HG03025 (cell line): ENCODE data around the gene LRMDA.

ENCODE experiments used
- ATAC-seq: cut with Tn5 transposase; IDR thresholded peaks from one replicate; pipeline ENCODE4 v1.9.1; 2021; ENCODE audit warnings: mild to moderate bottlenecking, moderate library complexity; ENCODE audit not compliant: unreplicated experiment, low FRiP score

Gene LRMDA

DNA sequence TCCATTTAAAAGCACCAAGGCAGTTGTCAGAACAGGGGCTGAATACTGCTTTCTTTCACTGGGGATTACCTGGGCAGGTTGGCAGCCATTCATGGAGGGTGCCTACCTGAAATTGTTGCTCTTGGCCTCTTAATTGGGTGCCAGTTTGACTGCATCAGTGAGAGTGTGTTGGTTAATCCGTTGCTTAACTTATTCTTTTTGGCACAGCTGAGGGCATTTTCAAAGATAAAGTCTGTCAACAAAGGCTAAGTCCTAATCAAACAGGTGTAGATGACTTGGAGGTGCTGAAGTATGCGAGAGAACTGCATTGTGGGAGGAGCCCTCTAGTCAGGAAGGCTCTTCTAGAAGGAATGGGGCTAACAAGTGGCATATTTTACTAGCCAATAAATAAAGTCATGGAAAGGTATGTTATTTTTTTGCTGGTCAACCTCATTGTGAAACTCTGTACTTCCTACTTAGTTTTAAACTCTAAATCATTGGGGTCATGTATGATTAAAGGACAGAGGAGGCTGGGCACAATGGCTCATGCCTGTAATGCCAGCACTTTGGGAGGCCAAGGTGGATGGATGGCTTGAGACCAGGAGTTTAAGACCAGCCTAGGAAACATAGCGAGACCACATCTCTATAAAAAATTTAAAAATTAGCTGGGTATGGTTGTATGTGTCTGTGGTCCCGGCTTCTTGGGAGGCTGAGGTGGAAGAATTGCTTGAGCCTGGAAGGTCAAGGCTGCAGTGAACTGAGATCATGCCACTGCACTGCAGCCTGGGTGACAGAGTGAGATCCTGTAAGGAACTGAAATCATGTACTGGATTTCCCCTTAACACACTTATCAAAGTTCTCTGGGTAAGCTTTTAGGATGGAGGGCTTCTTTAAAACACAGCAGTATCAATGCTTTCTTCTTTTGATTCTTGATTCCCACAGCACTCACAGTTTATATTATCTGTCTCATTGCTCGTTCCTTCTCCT lies 134.1 kb downstream of the LRMDA start:
- ATAC-seq, result no peak

- ATAC-seq, result no peak
Measured at GRCh38 chr10:75568450-75569130, 137.2 kb downstream of the LRMDA start.

GRCh38 chr10:75569506-75569905 lies 138.1 kb downstream of the LRMDA start:
- ATAC-seq, result no peak

DNA sequence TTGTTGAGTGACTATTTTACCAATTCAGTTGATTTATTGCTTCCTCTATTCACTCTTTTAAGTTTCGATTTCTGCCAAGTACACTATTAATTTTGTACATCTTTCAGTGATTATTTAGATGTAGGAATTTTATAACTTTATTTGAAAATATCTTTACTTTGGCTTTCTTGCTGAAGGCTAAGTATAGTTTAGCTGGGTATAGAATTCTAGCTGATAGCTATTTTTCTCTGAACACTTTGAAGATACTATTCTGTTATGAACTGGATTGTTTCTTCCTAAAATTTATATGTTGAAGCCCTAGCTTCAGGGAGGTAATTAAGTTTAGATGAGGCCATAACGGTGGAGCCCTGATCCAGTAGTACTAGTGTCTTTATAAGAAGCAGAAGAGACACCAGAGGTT lies 141.1 kb downstream of the LRMDA start:
- no peak for ATAC-seq

DNA sequence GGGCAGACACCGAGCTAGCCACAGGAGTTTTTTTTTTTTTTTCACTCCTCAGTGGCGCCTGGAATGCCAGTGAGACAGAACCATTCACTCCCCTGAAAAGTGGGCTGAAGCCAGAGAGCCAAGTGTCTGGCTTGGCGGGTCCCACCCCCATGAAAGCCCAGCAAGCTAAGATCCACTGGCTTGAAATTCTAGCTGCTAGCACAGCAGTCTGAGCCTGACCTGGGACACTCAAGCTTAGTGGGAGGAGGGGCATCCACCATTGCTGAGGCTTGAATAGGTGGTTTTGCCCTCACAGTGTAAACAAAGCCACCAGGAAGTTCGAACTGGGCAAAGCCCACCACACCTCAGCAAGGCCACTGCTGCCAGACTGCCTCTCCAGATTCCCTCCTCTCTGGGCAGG lies 144.5 kb downstream of the LRMDA start:
- ATAC-seq, result no peak

DNA sequence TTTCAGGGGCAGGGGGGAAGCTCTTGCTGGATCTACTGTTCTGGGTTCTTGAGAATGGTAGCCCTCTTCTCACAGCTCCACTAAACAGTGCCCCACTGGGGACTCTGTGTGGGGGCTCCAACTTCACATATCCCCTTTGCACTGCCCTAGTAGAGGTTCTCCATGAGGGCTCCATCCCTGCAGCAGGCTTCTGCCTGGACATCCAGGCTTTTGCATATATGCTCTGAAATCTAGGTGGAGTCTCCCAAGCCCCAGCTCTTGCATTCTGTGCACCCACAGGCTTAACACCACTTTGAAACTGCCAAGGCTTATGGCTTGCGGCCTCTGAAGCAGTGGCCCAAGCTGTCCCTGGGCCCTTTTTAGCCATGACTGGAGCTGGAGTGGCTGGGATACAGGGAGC lies 150.7 kb downstream of the LRMDA start:
- no peak for ATAC-seq

DNA sequence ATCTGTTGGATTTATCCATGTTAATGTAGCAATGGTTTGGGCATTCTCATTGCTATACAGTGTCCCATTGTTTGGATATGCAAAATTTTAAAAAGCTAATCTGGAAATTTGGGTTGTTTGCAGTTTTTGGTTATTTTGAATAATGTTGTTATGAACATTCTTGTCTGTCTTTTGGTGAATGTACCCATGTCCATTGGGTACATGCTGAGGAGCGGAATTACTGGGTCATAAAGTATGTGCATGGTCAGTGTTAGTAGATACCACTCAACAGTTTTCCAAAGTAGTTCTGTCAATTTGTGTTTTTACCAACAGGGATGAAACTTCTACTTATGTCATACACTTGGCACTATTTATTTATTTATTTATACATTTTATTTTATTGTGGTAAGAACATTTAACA lies 153.9 kb downstream of the LRMDA start:
- no peak for ATAC-seq

- no peak for ATAC-seq
Measured at GRCh38 chr10:75586814-75587213, 155.4 kb downstream of the LRMDA start.

DNA sequence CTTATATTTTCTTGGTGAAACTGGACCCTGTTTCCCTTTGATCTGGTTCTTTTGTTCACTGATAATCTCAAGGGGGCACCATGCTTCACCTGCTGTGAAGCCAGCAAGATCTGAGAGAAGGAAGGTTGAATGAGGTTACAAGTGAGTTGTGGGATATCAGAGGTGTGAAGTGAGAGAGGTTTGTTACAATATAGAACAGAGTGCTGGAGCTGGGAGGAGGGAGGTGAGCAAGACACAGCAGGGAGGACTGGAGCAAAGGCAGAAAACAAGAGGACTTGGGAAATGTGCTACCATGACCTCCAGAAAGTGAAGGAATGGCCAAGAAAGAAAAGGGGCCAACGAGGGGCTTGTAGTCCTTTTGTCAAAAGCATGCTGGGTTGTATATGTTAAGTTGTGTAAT lies 156.6 kb downstream of the LRMDA start:
- no peak for ATAC-seq

DNA sequence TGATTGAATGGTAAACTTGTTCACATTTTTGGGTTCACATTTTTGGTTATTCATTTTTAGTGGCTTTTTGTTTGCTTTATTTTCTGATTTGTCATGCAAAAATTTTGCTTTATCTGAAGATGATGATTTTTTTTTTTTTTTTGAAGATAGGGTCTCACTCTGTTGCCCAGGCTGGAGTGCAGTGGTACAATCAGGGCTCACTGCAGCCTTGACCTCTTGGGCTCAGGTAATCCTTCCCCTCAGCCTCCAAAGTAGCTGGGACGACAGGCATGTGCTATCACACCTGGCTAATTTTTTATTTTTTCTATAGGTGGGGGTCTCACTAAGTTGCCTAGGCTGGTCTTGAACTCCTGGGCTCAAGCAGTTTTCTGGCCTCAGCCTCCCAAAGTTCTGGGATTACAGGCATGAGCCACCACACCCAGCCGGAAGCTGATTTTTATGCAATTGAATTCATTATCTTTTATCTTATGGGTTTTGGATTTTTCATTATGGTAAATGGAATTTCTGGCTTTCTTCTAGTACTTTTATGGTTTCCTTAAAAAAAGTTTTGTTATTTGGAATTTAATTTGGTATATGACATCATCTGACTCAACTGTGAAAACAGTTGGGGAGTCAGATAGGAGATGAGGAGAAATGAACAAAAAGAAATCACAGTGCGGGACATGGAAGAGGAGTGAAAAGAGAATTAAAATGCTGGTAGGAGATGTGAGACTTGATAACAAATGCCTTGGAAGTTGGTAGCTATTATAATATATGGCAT lies 158.7 kb downstream of the LRMDA start:
- no peak for ATAC-seq

GRCh38 chr10:75592151-75592787 lies 160.8 kb downstream of the LRMDA start:
- no peak for ATAC-seq

DNA sequence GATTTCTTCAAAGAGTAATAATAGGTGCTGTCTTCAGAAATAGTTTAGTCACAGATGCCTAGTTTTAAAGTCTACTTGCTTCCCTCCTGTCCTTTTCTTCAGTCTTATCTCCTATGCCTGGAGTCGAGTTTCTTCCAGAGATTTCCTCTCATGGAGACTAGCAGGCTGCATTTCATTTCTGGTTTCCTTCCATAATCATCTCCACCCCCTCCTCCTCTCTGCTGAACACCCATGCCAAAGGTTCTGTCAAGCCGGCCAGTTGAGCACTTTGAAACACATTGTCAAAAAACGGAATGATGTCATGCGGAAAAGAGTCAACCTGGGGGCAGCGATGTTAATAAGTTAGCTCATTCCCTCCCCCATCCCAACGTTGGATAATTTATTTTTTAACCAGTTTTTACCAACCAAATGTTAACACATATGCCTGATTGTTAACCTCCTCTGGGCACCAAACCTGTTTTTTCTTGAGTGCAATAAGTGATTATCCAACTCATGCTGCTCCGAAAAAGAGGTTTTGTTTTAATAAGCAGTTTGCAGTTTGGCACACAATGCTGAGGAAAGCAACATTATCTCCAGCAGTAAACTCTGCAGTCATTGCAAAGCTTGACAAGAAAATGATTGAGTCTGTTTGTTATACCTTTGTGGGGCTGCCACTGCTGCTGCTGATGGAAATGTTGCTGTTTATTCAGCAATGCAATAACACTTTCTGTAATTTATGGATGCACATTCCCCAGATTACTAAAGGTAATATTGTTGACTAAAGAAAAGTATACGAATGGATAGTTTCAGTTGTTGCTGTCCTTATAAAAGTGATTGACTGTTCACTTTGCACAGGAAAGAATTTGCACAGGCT lies 161.6 kb downstream of the LRMDA start:
- ATAC-seq, result no peak

GRCh38 chr10:75593692-75594556 lies 162.5 kb downstream of the LRMDA start:
- ATAC-seq, result no peak

- ATAC-seq, result no peak
Measured at GRCh38 chr10:75596930-75597620, 165.7 kb downstream of the LRMDA start.

- no peak for ATAC-seq
Measured at GRCh38 chr10:75597773-75598440, 166.5 kb downstream of the LRMDA start.

GRCh38 chr10:75598998-75599397 lies 167.6 kb downstream of the LRMDA start:
- ATAC-seq, result no peak

- ATAC-seq, result no peak
Measured at GRCh38 chr10:75599875-75600648, 168.6 kb downstream of the LRMDA start.
